HepG2 (cell line): ENCODE results near the gene WWP2. TPM values are rescaled to one million over a fixed set of nuclear protein-coding genes. Genes with fewer than 3 reads are reported as not detected.
A peak's percentile ranks its signal among the peaks of the same experiment; 100 is the strongest.

ENCODE experiments used
- ARNTL ChIP-seq: sonication (generic); formaldehyde crosslinking; IDR thresholded peaks from 2 replicates; pipeline ENCODE4 v1.4.0; 2020; ENCODE audit warnings: mild to moderate bottlenecking, missing genetic modification reagents
- ASH2L ChIP-seq: fragments of 300-600, 200-600 bp; sonication (generic); IDR thresholded peaks from 2 replicates; pipeline ENCODE4 v1.7.0; 2017; ENCODE audit warnings: low read depth, mild to moderate bottlenecking, moderate library complexity, mixed read lengths, low read length; ENCODE audit not compliant: insufficient read length
- DRAP1 ChIP-seq: IDR thresholded peaks from 2 replicates; pipeline ENCODE4 v1.6.1; 2016; ENCODE audit warnings: missing genetic modification reagents, missing compliant biosample characterization
- HMGXB4 ChIP-seq, 2 experiments: sonication (generic) in 1 of 2; formaldehyde crosslinking in 1 of 2; IDR thresholded peaks; 2 replicates each; pipeline versions ENCODE4 v1.4.0 to v1.6.1; 2018 to 2020; ENCODE audit warnings: missing genetic modification reagents in 2 of 2, borderline replicate concordance in 1 of 2, low read depth in 1 of 2, mild to moderate bottlenecking in 1 of 2, missing biosample characterization in 1 of 2
- KLF9 ChIP-seq: IDR thresholded peaks from 2 replicates; pipeline ENCODE4 v1.6.1; 2016; ENCODE audit warnings: low read depth
- MYC ChIP-seq: sonication (generic); formaldehyde crosslinking; IDR thresholded peaks from 2 replicates; pipeline ENCODE4 v1.9.0; 2021; ENCODE audit warnings: missing genetic modification reagents, borderline replicate concordance
- NFATC3 ChIP-seq: sonication (generic); formaldehyde crosslinking; IDR thresholded peaks from 2 replicates; pipeline ENCODE4 v1.5.1; 2020; ENCODE audit warnings: mild to moderate bottlenecking, missing genetic modification reagents
- RCOR2 ChIP-seq: IDR thresholded peaks from 2 replicates; pipeline ENCODE4 v1.6.1; 2016; ENCODE audit warnings: missing biosample characterization, missing genetic modification reagents
- RORA ChIP-seq: sonication (generic); formaldehyde crosslinking; IDR thresholded peaks from 2 replicates; pipeline ENCODE4 v1.5.0; 2020; ENCODE audit warnings: mild to moderate bottlenecking, missing genetic modification reagents, moderate library complexity
- STAT6 ChIP-seq: sonication (generic); formaldehyde crosslinking; IDR thresholded peaks from 2 replicates; pipeline ENCODE4 v1.4.0; 2020; ENCODE audit warnings: missing genetic modification reagents, mild to moderate bottlenecking, borderline replicate concordance
- TCF7 ChIP-seq: sonication (generic); IDR thresholded peaks from 2 replicates; pipeline ENCODE4 v1.6.1; 2016; ENCODE audit warnings: antibody characterized with exemption, low read depth
- THAP9 ChIP-seq: sonication (generic); formaldehyde crosslinking; IDR thresholded peaks from 2 replicates; pipeline ENCODE4; 2020; ENCODE audit warnings: missing genetic modification reagents, mild to moderate bottlenecking, borderline replicate concordance
- ZFP82 ChIP-seq: sonication (generic); formaldehyde crosslinking; IDR thresholded peaks from 2 replicates; pipeline ENCODE4 v1.5.1; 2020; ENCODE audit warnings: mild to moderate bottlenecking, missing genetic modification reagents, borderline replicate concordance
- ZNF281 ChIP-seq: sonication (generic); formaldehyde crosslinking; IDR thresholded peaks from 2 replicates; pipeline ENCODE4 v1.4.0; 2020; ENCODE audit warnings: missing genetic modification reagents, borderline replicate concordance
- ZNF782 ChIP-seq: sonication (generic); formaldehyde crosslinking; IDR thresholded peaks from 2 replicates; pipeline ENCODE4 v1.4.0; 2020; ENCODE audit warnings: missing genetic modification reagents, mild to moderate bottlenecking, borderline replicate concordance
- ZSCAN25 ChIP-seq: sonication (generic); formaldehyde crosslinking; IDR thresholded peaks from 2 replicates; pipeline ENCODE4 v1.8.0; 2022; ENCODE audit warnings: mild to moderate bottlenecking, missing genetic modification reagents
- polyA plus RNA-seq, 8 experiments: library from polyadenylated mRNA; depleted of rRNA in 3 of 8; stranded (reverse) in 7 of 8; unstranded in 1 of 8; fragments of >200 nt; fragmentation: Illumina TruSeq in 4 of 8; extraction: Trizol in 4 of 8; gene quantifications; 2 replicates each; pipeline versions ENCODE4 v1.2.1 to v1.2.3, GENCODE V29; 2011 to 2016; ENCODE audit warnings: low read depth in 4 of 8, missing spikeins in 1 of 8, mixed read lengths in 1 of 8; ENCODE audit not compliant: insufficient read depth in 1 of 8
- total RNA-seq, 5 experiments: library from RNA; depleted of rRNA; stranded (reverse); fragments of >200 nt; fragmentation: Illumina TruSeq; extraction: Trizol; gene quantifications; 2 replicates each; pipeline ENCODE4 v1.2.3, GENCODE V29; 2016; ENCODE audit warnings: low read depth in 1 of 5

Gene WWP2
- total and polyA plus RNA-seq, 2 of the 13 experiments (the other 11 are each of a cell fraction or from before 2014, with no cell fraction given), result 11.4 to 28.2 TPM

GRCh38 chr16:69859105-69859989, 97.2 kb downstream of the WWP2 start (continued):
- TF ChIP-seq ASH2L (peak; percentile 32), DRAP1 (0 out of 2 replicates have a peak, but pooled peaks have one; percentile 9), TCF7 (peak; percentile 53; the same call in 1 of the 2 replicates), THAP9 (CRISPR knock-in tag) (no peak), HMGXB4 (CRISPR knock-in tag; IDR thresholded peaks at IDR 0.05; ENCODE audit: borderline replicate concordance in 1 of 2, low read depth in 1 of 2) (no peak; a peak in 1 of 4 replicates), ZFP82 (CRISPR knock-in tag) (no peak; the same call in 1 of the 2 replicates), RCOR2 (CRISPR knock-in tag) (peak; percentile 90), ZSCAN25 (peak; percentile 56; the same call in 1 of the 2 replicates), NFATC3 (peak; percentile 70; the same call in 1 of the 2 replicates), ARNTL (CRISPR knock-in tag) (no peak), MYC (CRISPR knock-in tag) (peak; percentile 45; the same call in 1 of the 2 replicates), STAT6 (CRISPR knock-in tag) (0 out of 2 replicates have a peak, but pooled peaks have one; percentile 25), ZNF281 (0 out of 2 replicates have a peak, but pooled peaks have one; percentile 13), RORA (CRISPR knock-in tag) (no peak), KLF9 (CRISPR knock-in tag) (no peak), ZNF782 (CRISPR knock-in tag) (no peak)
